Prostate gland (tissue), 2 donors: Measurements from ENCODE around the gene ERI3. TPM values are rescaled to one million over a fixed set of nuclear protein-coding genes. Genes with fewer than 3 reads are reported as not detected.

Experiments
- DNase-seq: peaks from one replicate; pipeline ENCODE4 v3.0.0-alpha.2; 2019; ENCODE audit warnings: low spot score
- H3K27ac ChIP-seq, 2 donors: fragments of 200-600 bp; sonication (generic); 2 replicates each; pipeline ENCODE4 v1.5.1; 2017 to 2019
- H3K27me3 ChIP-seq: fragments of 200-600 bp; sonication (generic); replicated peaks from 2 replicates; pipeline ENCODE4 v1.5.1; 2019; ENCODE audit not compliant: insufficient read depth
- H3K36me3 ChIP-seq, 2 donors: fragments of 200-600 bp; sonication (generic); 1 replicate in 1 of 2; 2 replicates in 1 of 2; pipeline versions ENCODE4 v1.5.1 to v1.8.1; 2017 to 2019
- H3K4me1 ChIP-seq: fragments of 200-600 bp; sonication (generic); replicated peaks from 2 replicates; pipeline ENCODE4 v1.5.1; 2019
- H3K4me3 ChIP-seq, 2 donors: fragments of 200-600 bp; sonication (generic); 2 replicates each; pipeline ENCODE4 v1.5.1; 2017 to 2019
- H3K9me3 ChIP-seq: fragments of 200-600 bp; sonication (generic); 2 replicates; pipeline ENCODE4 v1.5.1; 2017
- CTCF ChIP-seq, 4 experiments: fragments of 200-600 bp in 2 of 4; fragments of 450-650 bp in 2 of 4; sonication (generic) in 2 of 4; IDR thresholded peaks; 1 replicate in 3 of 4; 2 replicates in 1 of 4; pipeline ENCODE4 v1.5.1; 2016 to 2019; ENCODE audit warnings: antibody characterized with exemption in 4 of 4, mild to moderate bottlenecking in 2 of 4, moderate library complexity in 2 of 4
- POLR2A ChIP-seq: fragments of 450-650 bp; IDR thresholded peaks from one replicate; pipeline ENCODE4 v1.6.1; 2016; ENCODE audit warnings: antibody characterized with exemption, mild to moderate bottlenecking
- POLR2AphosphoS5 ChIP-seq: sonication (generic); formaldehyde crosslinking; IDR thresholded peaks from one replicate; pipeline ENCODE4 v1.6.1; 2017; ENCODE audit warnings: antibody characterized with exemption
- WGBS: methylation state at CpG from one replicate; pipeline ENCODE4 v1.1.5; 2018; 5-methylcytosine and 5-hydroxymethylcytosine counted together
- intact Hi-C: fragments of 100-400 bp; cut with DNase I; formaldehyde crosslinking; loops from one replicate; pipeline ENCODE4 v1.14.2; 2022
- total RNA-seq, 2 donors: library from RNA; depleted of rRNA; stranded (reverse); fragments of >200 nt; gene quantifications; one replicate each; pipeline ENCODE4 v1.1.0, GENCODE V29; 2016

ERI3 gene
- total RNA-seq, 2 donors from 2014 or later: 84.0 to 114 TPM

- Histone ChIP-seq H3K4me3 (no peak overlapping the region), H3K36me3 (peaks cover 0 to 7% of the 10 kb centered on the region in 2 donors), H3K4me1 (no peaks in the 10 kb centered on the region), H3K27me3 (no peaks in the 10 kb centered on the region), H3K9me3 (no peaks in the 10 kb centered on the region), H3K27ac (no peak overlapping the region)
- TF ChIP-seq CTCF (IDR thresholded peaks at IDR 0.05): no peak
- TF ChIP-seq POLR2AphosphoS5: no peak
- TF ChIP-seq POLR2A: no peak
- intact Hi-C loops: no loop called here
- no peak for DNase-seq
Measured at GRCh38 chr1:44315521-44315920, 39.5 kb downstream of the ERI3 start.

GRCh38 chr1:44314452-44314851 is 40.6 kb downstream of the ERI3 start:
- Histone ChIP-seq H3K4me3 (no peak overlapping the region), H3K36me3 (peaks cover 0 to 7% of the 10 kb centered on the region in 2 donors), H3K27ac (no peak overlapping the region), H3K4me1 (no peaks in the 10 kb centered on the region), H3K9me3 (no peaks in the 10 kb centered on the region), H3K27me3 (no peaks in the 10 kb centered on the region)
- intact Hi-C loops: no loop called here
- 69% methylated on average over 5 of the region's 5 CpGs for WGBS
- TF ChIP-seq POLR2A: no peak
- no peak for TF ChIP-seq CTCF (IDR thresholded peaks at IDR 0.05)
- no peak for TF ChIP-seq POLR2AphosphoS5
- DNase-seq: no peak

- Histone ChIP-seq H3K36me3 (peaks cover 0 to 7% of the 10 kb centered on the region in 2 donors), H3K4me1 (no peaks in the 10 kb centered on the region), H3K27me3 (no peaks in the 10 kb centered on the region), H3K4me3 (no peak overlapping the region), H3K9me3 (no peaks in the 10 kb centered on the region), H3K27ac (no peak overlapping the region)
- DNase-seq: no peak
- TF ChIP-seq POLR2A (no peak), POLR2AphosphoS5 (no peak), CTCF (IDR thresholded peaks at IDR 0.05) (no peak)
- intact Hi-C loops: no loop called here
- WGBS: 95% methylated on average over 3 of the region's 3 CpGs
Measured at GRCh38 chr1:44313265-44313918, 41.7 kb downstream of the ERI3 start.

GRCh38 chr1:44312399-44313196 is 42.5 kb downstream of the ERI3 start:
- no peak for DNase-seq
- Histone ChIP-seq H3K27ac (no peak overlapping the region), H3K9me3 (no peaks in the 10 kb centered on the region), H3K27me3 (no peaks in the 10 kb centered on the region), H3K4me3 (no peak overlapping the region), H3K36me3 (peaks cover 0 to 7% of the 10 kb centered on the region in 2 donors), H3K4me1 (no peaks in the 10 kb centered on the region)
- intact Hi-C loops: no loop called here
- TF ChIP-seq POLR2AphosphoS5 (no peak), CTCF (IDR thresholded peaks at IDR 0.05) (no peak), POLR2A (no peak)
- 86% methylated on average over 10 of the region's 10 CpGs for WGBS
